GM12878 (cell line): ENCODE data around the gene KHNYN. TPM values are rescaled to one million over a fixed set of nuclear protein-coding genes. Genes with fewer than 3 reads are reported as not detected.

Source experiments
- ATAC-seq: fragments of 200-7000 bp; cut with Tn5 transposase; 3 replicates; pipeline ENCODE4 v1.9.1; 2020; ENCODE audit warnings: mild to moderate bottlenecking, moderate library complexity
- BruUV-seq: library from RNA; stranded (reverse); fragments of 400-500 nt; replicated peaks from 2 replicates; lab custom pipeline; 2021; lab: Mats Ljungman, UMichigan
- CTCF ChIA-PET: fragments of 300-600 bp; sonication (Branson Sonifier 250); formaldehyde crosslinking; extraction: SDS; loops from one replicate; lab custom pipeline; 2021; ENCODE audit warnings: inconsistent platforms; lab: Yijun Ruan, JAX
- POLR2A ChIA-PET: fragments of 350-600 bp; formaldehyde crosslinking; extraction: SDS; loops from one replicate; lab custom pipeline; 2021; ENCODE audit warnings: inconsistent platforms; lab: Charles Lee
- RAD21 ChIA-PET: fragments of 300-600 bp; sonication (Branson Sonifier 250); formaldehyde crosslinking; loops from one replicate; lab custom pipeline; 2023; ENCODE audit warnings: antibody characterized with exemption; ENCODE audit not compliant: unreplicated experiment; lab: Charles Lee
- SMC1A ChIA-PET: fragments of 300-600 bp; sonication (Branson Sonifier 250); formaldehyde crosslinking; loops from one replicate; lab custom pipeline; 2023; ENCODE audit not compliant: unreplicated experiment, uncharacterized antibody; lab: Charles Lee
- DNase-seq: peaks from one replicate; pipeline ENCODE4 v3.0.0-alpha.2; 2011; ENCODE audit warnings: low read depth, low spot score
- FAIRE-seq: peaks from 3 replicates; lab custom pipeline; 2011; peaks lifted over from hg19 to GRCh38; lab: Jason Lieb, UNC
- H2AFZ ChIP-seq: 2 replicates; pipeline ENCODE4 v1.6.0; 2011; ENCODE audit warnings: low read depth, low read length, control low read depth; ENCODE audit not compliant: control insufficient read depth
- H3K27ac ChIP-seq: 2 replicates; pipeline ENCODE4 v1.5.1; 2011; ENCODE audit warnings: control low read depth; ENCODE audit not compliant: control insufficient read depth, insufficient read depth
- H3K27me3 ChIP-seq, 2 experiments: replicated peaks in 1 of 2; 2 replicates each; pipeline versions ENCODE4 v1.6.0 to v1.6.1; 2011; ENCODE audit warnings: low read length in 1 of 2; ENCODE audit not compliant: control insufficient read depth in 2 of 2, insufficient read depth in 2 of 2
- H3K36me3 ChIP-seq, 2 experiments: 2 replicates each; pipeline ENCODE4 v1.5.1; 2011; ENCODE audit warnings: low read length in 1 of 2; ENCODE audit not compliant: control insufficient read depth in 2 of 2, insufficient read depth in 2 of 2
- H3K4me1 ChIP-seq: 2 replicates; pipeline ENCODE4 v1.6.1; 2011; ENCODE audit warnings: mild to moderate bottlenecking, low read length, moderate library complexity, mixed read lengths; ENCODE audit not compliant: control insufficient read depth, insufficient read depth
- H3K4me2 ChIP-seq: 2 replicates; pipeline ENCODE4 v1.6.0; 2011; ENCODE audit warnings: control low read depth; ENCODE audit not compliant: control insufficient read depth, insufficient read depth
- H3K4me3 ChIP-seq: fragments of 200-600 bp; sonication (generic); 2 replicates; pipeline ENCODE4 v1.5.1; 2016
- H3K79me2 ChIP-seq: 2 replicates; pipeline ENCODE4 v1.6.0; 2011; ENCODE audit warnings: low read length; ENCODE audit not compliant: control insufficient read depth, insufficient read depth
- H3K9ac ChIP-seq: 2 replicates; pipeline ENCODE4 v1.8.0; 2011; ENCODE audit warnings: low read length, control low read depth, mixed read lengths; ENCODE audit not compliant: control insufficient read depth, insufficient read depth
- H3K9me3 ChIP-seq: replicated peaks from 3 replicates; pipeline ENCODE4 v1.5.1; 2011; ENCODE audit warnings: mild to moderate bottlenecking, low read length; ENCODE audit not compliant: control insufficient read depth, insufficient read depth
- H4K20me1 ChIP-seq: 2 replicates; pipeline ENCODE4 v1.6.0; 2011; ENCODE audit not compliant: control insufficient read depth, insufficient read depth
- BMI1 ChIP-seq: fragments of 450-650 bp; IDR thresholded peaks from 2 replicates; pipeline ENCODE4 v1.6.1; 2016; ENCODE audit warnings: mild to moderate bottlenecking, moderate library complexity, borderline replicate concordance
- CHD4 ChIP-seq: fragments of 200-600 bp; sonication (generic); IDR thresholded peaks from 2 replicates; pipeline ENCODE4 v1.6.1; 2016; ENCODE audit warnings: mild to moderate bottlenecking
- CREB1 ChIP-seq: IDR thresholded peaks from 2 replicates; pipeline ENCODE4 v1.6.1; 2012; ENCODE audit warnings: low read depth, mild to moderate bottlenecking, inconsistent platforms
- E2F8 ChIP-seq: fragments of 450-650 bp; IDR thresholded peaks from 2 replicates; pipeline ENCODE4 v1.6.1; 2018; ENCODE audit warnings: mild to moderate bottlenecking, low read depth, moderate library complexity; ENCODE audit not compliant: partially characterized antibody
- NFYA ChIP-seq: IDR thresholded peaks from 2 replicates; pipeline ENCODE4 v1.6.1; 2011; ENCODE audit warnings: low read depth, mild to moderate bottlenecking, low read length, improper control_type of control experiment, borderline replicate concordance
- REST ChIP-seq: IDR thresholded peaks from 2 replicates; pipeline ENCODE4 v1.6.1; 2012; ENCODE audit warnings: mild to moderate bottlenecking, low read depth, low read length
- SRF ChIP-seq, 2 experiments: IDR thresholded peaks; 2 replicates each; pipeline ENCODE4 v1.6.1; 2011; ENCODE audit warnings: low read depth in 2 of 2, low read length in 2 of 2, mild to moderate bottlenecking in 1 of 2, moderate library complexity in 1 of 2
- STAT1 ChIP-seq: fragments of 450-650 bp; conservative IDR thresholded peaks from 2 replicates; pipeline ENCODE4 v1.6.1; 2014; ENCODE audit warnings: antibody characterized with exemption, mild to moderate bottlenecking
- SUZ12 ChIP-seq: fragments of 200-600 bp; sonication (generic); IDR thresholded peaks from one replicate; pipeline ENCODE4 v1.6.1; 2018; ENCODE audit warnings: antibody characterized with exemption, mild to moderate bottlenecking; ENCODE audit not compliant: unreplicated experiment
- USF1 ChIP-seq: IDR thresholded peaks from 2 replicates; pipeline ENCODE4 v1.6.1; 2011; ENCODE audit warnings: borderline replicate concordance, low read depth, mild to moderate bottlenecking, moderate library complexity, mixed read lengths, low read length; ENCODE audit not compliant: insufficient read depth; ENCODE audit errors: extremely low read length
- ZBTB11 ChIP-seq: fragments of 450-650 bp; formaldehyde crosslinking; IDR thresholded peaks from 2 replicates; pipeline ENCODE4 v1.5.0; 2022; ENCODE audit warnings: mild to moderate bottlenecking, missing genetic modification characterization
- WGBS: methylation state at CpG from one replicate; pipeline ENCODE4 v1.1.6; 2016; ENCODE audit warnings: low lambda C conversion rate; ENCODE audit not compliant: insufficient replicate concordance, insufficient coverage; ENCODE audit errors: missing lambda C conversion rate; 5-methylcytosine and 5-hydroxymethylcytosine counted together
- in situ Hi-C: fragments of 300-500 bp; cut with MboI; formaldehyde crosslinking; loops from 9 replicates; pipeline ENCODE4 v1.14.3; 2018; ENCODE audit warnings: mixed read lengths
- intact Hi-C: fragments of 100-400 bp; cut with micrococcal nuclease; formaldehyde crosslinking; loops from one replicate; pipeline ENCODE4 v1.14.2; 2022; ENCODE audit not compliant: unreplicated experiment
- polyA plus RNA-seq, 11 experiments: library from polyadenylated mRNA; depleted of rRNA in 4 of 11; unstranded in 6 of 11; stranded (reverse) in 5 of 11; fragments of >200 nt; fragmentation: Nextera tagmentation in 4 of 11; fragmentation: Illumina TruSeq in 1 of 11; extraction: Ambion mirVana in 4 of 11; extraction: Trizol in 1 of 11; gene quantifications; 1 replicate in 1 of 11; 2 replicates in 10 of 11; pipeline versions ENCODE4 v1.2.1 to v1.2.3, GENCODE V29; 2011 to 2016; ENCODE audit warnings: inconsistent platforms in 2 of 11, missing spikeins in 2 of 11, low read depth in 1 of 11
- total RNA-seq, 4 experiments: library from RNA; depleted of rRNA in 3 of 4; stranded (reverse); fragments of >200 nt in 3 of 4; fragmentation: Illumina TruSeq in 1 of 4; extraction: Trizol in 1 of 4; gene quantifications; 2 replicates each; pipeline versions ENCODE4 v1.2.1 to v1.2.3, GENCODE V29; 2013 to 2021

Gene KHNYN
- total and polyA plus RNA-seq, 10 of the 15 experiments (the other 5 are each of a cell fraction or from before 2014, with no cell fraction given), result 1.4 to 34.7 (median 21.5) TPM

- H3K9me3 ChIP-seq, result no peaks in the 10 kb centered on the region
- TF ChIP-seq CHD4 (no peak), ZBTB11 (CRISPR knock-in tag) (no peak), NFYA (no peak), BMI1 (no peak), REST (no peak), USF1 (no peak), SRF (IDR thresholded peaks at IDR 0.05; ENCODE audit: low read depth in 2 of 2, low read length in 2 of 2) (no peak), CREB1 (no peak), STAT1 (no peak), E2F8 (no peak), SUZ12 (no peak)
Observed at GRCh38 chr14:24463884-24464785, 34.4 kb downstream of the KHNYN start.

More at GRCh38 chr14:24463884-24464785, 34.4 kb downstream of the KHNYN start:
- no peaks in the 10 kb centered on the region for H3K36me3 ChIP-seq
- ATAC-seq, result peak; percentile 48
- no peaks in the 10 kb centered on the region for H3K27me3 ChIP-seq
- H3K27ac ChIP-seq, result peak overlapping the region; percentile 31
- no peak overlapping the region for H2AFZ ChIP-seq
- H4K20me1 ChIP-seq, result no peaks in the 10 kb centered on the region
- H3K4me3 ChIP-seq, result no peak overlapping the region
- ChIA-PET SMC1A (no interaction called here), RAD21 (no interaction called here), CTCF (interaction anchor here (0.7 to 1.1 kb wide), 2 partner anchors 28 to 1100 kb away, joined by 3 read pairs; no protein-coding TSS in a partner anchor), POLR2A (no interaction called here)
- H3K9ac ChIP-seq, result no peak overlapping the region
- no TSS peak for BruUV-seq
- WGBS, result 75% methylated on average over 4 of the region's 4 CpGs
- peak; percentile 52 for FAIRE-seq
- H3K4me2 ChIP-seq, result peak overlapping the region; percentile 42; the same call in 1 of the 2 replicates
- peaks cover 7% of the 10 kb centered on the region for H3K4me1 ChIP-seq
- H3K79me2 ChIP-seq, result no peaks in the 10 kb centered on the region
- in situ Hi-C loops, result loop anchor here (5.0 kb wide), 1 partner anchor 48 kb away; no protein-coding TSS in a partner anchor
- intact Hi-C loops, result no loop called here
- DNase-seq, result no peak
